Activated CD8-positive, alpha-beta memory T cell treated with anti-CD3 and anti-CD28 coated beads for 1 hour (primary cell): ENCODE data around the gene SDHA.
"Not testable (repeated sequence)": the region's sequence is repeated elsewhere in the genome, so short reads cannot be mapped to it uniquely, and the experiment has no call there.

Experiments used
- DNase-seq, 2 donors: peaks; one replicate each; pipeline ENCODE4 v3.0.0-alpha.2; 2020; ENCODE audit warnings: low read depth in 1 of 2; ENCODE audit errors: extremely low read depth in 1 of 2

The SDHA gene

DNA sequence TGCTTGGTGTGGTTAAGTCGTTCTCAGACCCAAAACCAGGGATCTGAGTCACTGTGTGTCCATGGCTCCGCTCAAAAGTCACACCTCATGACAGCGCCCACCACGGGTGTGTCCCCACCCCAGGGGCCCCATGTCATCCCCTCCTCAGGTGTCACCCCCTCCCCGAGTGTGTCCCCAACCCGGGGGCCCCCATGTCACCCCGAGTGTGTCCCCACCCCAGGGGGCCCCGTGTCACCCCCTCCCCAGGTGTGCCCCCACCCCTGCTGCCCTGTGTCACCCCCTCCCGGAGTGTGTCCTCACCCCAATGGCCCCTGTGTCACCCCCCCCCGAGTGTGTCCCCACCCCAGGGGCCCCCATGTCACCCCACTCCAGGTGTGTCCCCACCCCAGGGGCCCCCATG, 21.8 kb upstream of the SDHA start:
- no peak for DNase-seq

DNA sequence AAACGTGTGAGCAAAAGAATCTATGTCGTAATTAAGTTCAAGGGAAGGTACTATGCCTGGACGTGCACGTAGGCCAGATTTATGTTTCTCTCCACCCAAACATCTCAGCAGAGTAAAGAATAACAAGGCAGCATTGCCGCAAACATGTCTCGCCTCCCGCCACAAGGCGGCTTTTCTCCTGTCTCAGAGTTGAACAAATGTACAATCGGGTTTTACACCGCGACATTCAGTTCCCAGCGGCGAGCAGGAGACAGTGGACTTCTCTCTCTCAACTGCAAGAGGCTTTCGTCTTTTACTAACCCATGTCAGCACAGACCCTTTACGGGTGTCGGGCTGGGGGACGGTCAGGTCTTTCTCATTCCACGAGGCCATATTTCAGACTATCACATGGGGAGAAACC, 21.1 kb upstream of the SDHA start:
- DNase-seq: not testable (repeated sequence)

- DNase-seq: no peak
These were observed 20.1 kb upstream of the SDHA start for GRCh38 chr5:197892-198489.

DNA sequence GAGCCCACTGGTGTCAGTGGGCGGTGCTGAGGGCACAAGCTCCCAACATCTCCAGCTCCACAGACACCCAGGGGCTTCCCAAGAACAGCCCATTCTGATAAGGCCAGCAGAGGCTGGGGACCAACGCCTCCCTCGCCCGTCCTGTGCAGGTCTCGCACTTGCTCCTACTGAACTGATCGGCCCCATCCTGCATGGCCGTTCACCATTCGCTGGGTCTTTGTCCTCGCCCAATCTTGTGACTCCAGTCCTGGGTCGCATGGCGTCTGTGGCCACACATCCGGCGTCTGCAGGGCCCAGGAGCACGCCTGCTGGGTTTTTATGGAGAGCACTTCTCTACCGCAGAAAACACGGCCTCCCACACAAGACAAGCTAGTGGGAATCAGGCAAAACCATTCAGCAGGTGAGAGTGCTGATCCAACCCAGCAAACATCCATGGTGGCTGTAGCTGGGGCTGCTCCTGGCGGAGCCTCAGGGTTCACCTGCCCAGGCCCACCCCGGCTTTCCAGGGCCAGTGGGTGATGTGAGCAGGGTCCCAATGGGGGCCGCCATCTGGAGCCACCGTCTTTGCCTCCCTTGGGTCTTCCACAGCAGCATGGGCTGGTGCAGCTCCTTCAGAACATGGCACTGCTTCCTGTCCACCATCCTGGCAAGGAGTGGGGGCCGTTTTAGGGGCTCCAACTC, 19.5 kb upstream of the SDHA start:
- no peak for DNase-seq

DNA sequence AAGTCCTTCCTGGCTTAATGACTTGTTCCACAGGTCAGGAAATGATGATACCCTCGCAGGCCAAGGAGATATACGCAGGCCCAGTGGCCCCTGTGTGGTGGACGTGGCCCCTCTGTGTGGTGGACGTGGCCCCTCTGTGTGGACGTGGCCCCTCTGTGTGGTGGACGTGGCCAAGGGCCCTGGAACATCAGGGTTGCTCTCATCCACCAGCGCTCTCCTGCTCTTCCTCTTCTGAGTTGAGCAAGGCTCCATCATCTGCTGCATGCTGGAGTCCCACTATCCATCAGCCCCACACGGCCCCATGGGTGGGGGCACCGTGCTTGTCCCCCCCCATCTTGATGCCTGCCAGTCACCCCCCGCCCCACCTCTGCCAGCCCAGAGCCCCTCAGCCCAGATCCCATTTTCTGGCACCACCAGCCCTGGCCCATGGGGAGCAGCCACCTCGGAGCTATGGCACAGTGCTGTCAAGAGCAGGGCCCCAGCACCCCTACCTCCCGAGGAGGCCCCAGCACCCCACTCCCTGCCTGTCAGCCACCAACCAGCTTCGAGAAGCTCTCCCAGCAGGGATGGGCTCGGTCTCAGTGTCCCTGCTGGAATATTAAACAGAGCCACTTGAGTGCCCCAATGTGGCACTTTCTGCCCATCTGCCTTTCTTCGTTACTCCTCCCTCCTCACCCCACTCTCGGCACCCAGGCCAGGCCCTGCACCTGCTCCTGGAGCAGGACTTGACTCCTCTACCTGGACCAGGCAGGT, 18.7 kb upstream of the SDHA start:
- DNase-seq: no peak

- DNase-seq: no peak
These were observed 18.0 kb upstream of the SDHA start for GRCh38 chr5:199950-200645.

- no peak for DNase-seq
These were observed 17.1 kb upstream of the SDHA start for GRCh38 chr5:200985-201384.

- no peak for DNase-seq
These were observed 16.4 kb upstream of the SDHA start for GRCh38 chr5:201672-202071.

DNA sequence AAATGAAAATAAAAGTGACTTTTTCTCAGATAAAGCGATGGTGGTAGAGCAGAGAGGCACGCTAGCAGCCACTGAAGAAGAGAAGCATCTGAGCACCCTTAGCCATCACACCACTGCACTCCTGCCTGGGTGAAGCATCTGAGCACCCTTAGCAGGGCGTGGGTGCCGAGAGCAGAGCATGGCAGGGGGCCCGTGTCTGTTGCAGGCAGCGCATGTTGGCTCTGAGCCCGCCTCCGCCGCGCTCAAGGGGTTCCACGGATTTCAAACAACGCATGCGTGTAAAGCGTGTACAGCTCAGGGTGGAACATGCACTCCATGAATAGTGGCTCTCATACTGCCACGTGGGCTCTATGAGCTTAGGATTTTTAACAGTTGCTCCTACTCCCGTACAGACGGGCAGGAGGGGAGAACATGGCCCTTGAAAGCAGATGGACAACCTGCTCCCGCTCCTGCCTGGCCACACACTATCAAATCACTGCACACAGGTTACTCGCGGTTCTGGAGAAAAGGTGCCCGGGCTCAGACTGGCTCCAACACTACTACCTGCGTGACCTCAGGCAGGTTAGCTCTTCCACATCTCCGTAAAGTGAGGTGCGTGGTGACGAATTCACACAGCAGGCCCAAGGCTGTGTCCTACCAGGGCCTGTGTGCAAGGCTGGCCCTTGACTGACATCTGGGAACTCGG, 14.7 kb upstream of the SDHA start:
- no peak for DNase-seq

- no peak for DNase-seq
These were observed 14.1 kb upstream of the SDHA start for GRCh38 chr5:204001-204400.

DNA sequence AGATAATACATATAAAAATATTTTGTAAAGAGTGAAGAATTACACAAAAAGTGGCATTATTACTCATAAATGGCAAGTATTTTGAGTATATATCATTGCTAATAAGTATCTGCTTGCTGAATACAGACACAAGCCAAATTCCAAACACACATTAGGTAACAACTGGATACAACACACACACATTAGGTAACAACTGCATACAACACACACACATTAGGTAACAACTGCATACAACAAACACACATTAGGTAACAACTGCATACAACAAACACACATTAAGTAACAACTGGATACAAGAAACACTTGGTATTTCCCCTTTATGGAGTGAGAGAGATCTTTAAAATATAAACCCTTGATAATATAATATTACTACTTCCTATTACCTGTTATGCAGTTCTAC, 13.7 kb upstream of the SDHA start:
- DNase-seq: no peak

GRCh38 chr5:204966-205670, 13.0 kb upstream of the SDHA start:
- DNase-seq: no peak

- no peak for DNase-seq
These were observed 11.7 kb upstream of the SDHA start for GRCh38 chr5:206406-206805.

- DNase-seq: no peak
These were observed 11.1 kb upstream of the SDHA start for GRCh38 chr5:206927-207536.

- DNase-seq: no peak
These were observed 10.5 kb upstream of the SDHA start for GRCh38 chr5:207599-207998.

- DNase-seq: no peak
These were observed 9.5 kb upstream of the SDHA start for GRCh38 chr5:208449-209114.

DNA sequence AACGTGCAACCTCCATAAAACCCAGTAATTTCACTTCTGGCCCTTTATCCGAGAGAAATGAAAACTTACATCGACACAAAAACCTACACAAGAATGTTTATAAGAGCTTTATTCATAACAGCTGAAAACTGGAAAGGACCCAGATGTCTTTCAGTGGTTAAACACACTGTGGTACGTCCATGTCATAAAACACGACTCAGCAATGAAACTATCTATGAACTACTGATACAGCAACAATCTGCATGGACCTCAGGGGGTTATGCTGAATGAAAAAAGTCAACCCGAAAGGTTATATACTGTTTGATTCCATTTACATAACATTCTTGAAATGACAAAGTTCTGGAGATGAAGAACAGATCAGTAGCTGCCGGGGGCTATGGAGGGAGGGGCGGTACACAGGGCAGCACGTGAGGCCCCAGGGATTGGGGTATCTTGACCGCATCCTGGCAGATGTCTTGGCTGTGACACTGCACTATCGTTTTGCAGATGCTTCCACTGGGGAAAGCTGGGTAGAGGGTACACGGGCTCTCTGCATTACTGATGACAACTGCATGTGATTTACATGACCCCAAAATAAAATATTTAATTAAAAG, 4.2 kb upstream of the SDHA start:
- no peak for DNase-seq

DNA sequence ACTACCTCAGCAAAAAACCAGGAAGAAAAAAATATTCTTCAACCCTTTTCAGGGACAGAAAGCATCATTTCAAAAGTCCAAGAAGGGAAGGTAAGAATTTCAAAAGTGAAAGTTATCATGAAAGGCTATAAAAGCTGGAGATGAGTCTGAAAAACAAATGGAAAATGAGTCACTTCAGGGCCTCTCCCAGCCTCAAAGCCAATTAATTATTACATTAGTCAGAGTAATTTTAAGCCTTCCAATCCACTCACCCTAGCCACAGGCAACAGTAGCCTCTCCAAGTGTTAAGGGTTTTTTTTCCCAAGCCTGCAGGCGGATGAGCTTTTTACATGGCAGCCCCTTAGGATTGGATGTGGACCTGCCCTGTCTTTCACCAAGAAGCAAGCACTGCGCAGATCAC, 2.9 kb upstream of the SDHA start:
- DNase-seq: not testable (repeated sequence)

GRCh38 chr5:216076-216475, 2.0 kb upstream of the SDHA start:
- DNase-seq: not testable (repeated sequence)
